Measurements from ENCODE around the gene POLD1.

GRCh38 chr19:50394017-50394416 lies 9.9 kb downstream of the POLD1 start:
- TF ChIP-seq CTCF (IDR thresholded peaks at IDR 0.05) (no peak), POLR2A (IDR thresholded peaks at IDR 0.05) (no peak)

Measured in esophagus squamous epithelium (tissue), 4 donors.